Measurements from ENCODE around the gene PHKA1. TPM values are rescaled to one million over a fixed set of nuclear protein-coding genes. Genes with fewer than 3 reads are reported as not detected.

Gene PHKA1
- 25.5 to 32.0 TPM (median 28.9 TPM) in 5 replicates for total RNA-seq (2022; extraction: Qiagen RNA extraction)

GRCh38 chrX:72713599-72714477 lies at the start of gene PHKA1:
Gene PHKA1 (minus strand): TSS chrX:72714306. CDS start chrX:72713880, 426 bp downstream.

DNA sequence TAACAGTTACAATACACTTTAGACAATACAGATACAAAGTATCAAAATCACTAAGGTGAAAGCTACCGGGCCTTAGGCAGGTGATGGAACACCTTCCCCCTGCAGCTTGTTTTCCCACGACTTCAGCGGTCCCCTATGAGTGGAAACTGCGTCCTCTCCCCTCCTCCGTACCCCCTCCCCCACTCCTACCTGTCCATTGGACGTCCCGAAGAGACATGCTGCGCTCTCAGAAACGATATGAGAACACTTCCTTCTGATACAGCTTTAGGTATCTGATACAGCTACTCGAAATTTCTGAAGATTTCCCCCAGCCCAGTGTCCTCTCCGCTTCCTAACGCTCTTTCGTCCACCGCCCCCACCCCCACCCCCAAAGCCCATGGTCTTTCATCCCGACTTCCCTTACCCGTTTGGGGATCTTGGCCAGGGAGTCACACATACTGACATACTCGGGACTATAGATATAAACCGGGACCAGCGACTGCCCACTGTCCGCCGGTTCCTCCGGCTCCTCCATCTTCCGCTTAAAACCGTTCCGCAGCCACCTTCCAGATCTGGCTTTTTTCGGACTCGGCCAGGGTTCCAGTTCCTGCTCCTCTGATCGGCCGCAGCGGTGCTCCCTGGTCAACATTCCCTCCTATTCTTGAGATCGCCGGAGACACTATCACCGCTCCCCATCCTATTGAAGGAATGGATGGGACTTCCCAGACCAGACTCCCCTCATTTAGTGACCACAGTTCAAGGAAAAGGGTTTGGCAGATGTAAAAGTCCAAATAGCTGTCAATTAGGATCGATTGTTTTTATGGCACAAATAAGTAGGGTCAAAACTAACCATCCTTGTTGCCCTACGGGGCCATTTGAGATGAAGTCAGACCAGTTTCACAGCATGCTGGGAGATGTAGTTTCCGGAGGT lies 141.6 kb downstream of the PHKA1 start, which contains the start of gene HDAC8:
HDAC8 (minus strand) TSS at position 596 of the 910 bp plus-strand sequence; CDS start at position 514, 82 bp downstream.

Other genes starting within 250 kb of the PHKA1 start
- 23.1 to 25.7 TPM (median 24.4 TPM) in 5 replicates for gene HDAC8, start 141.5 kb downstream of the PHKA1 start, total RNA-seq (2022; extraction: Qiagen RNA extraction)
- 0.17 TPM in 1 of 5 replicates, not detected in the others for gene DMRTC1B, start 62.6 kb upstream of the PHKA1 start, total RNA-seq (2022; extraction: Qiagen RNA extraction)
- gene FAM236B, start 68.4 kb upstream of the PHKA1 start, total RNA-seq (2022; extraction: Qiagen RNA extraction), result not detected in 5 replicates
- gene FAM236D, start 93.9 kb upstream of the PHKA1 start, total RNA-seq (2022; extraction: Qiagen RNA extraction), result not detected in 5 replicates
- not detected in 5 replicates for gene FAM236C, start 198.3 kb upstream of the PHKA1 start, total RNA-seq (2022; extraction: Qiagen RNA extraction)
- not detected in 5 replicates for gene FAM236A, start 223.9 kb upstream of the PHKA1 start, total RNA-seq (2022; extraction: Qiagen RNA extraction)
- gene DMRTC1, start 229.5 kb upstream of the PHKA1 start, total RNA-seq (2022; extraction: Qiagen RNA extraction), result not detected in 5 replicates